PC-9 (cell line): ENCODE results near the gene INO80.

Experiments
- CTCF ChIP-seq: fragments of 200-600 bp; sonication (generic); conservative IDR thresholded peaks from 2 replicates; pipeline ENCODE4 v1.6.1; 2017; ENCODE audit warnings: mixed run types, antibody characterized with exemption, mild to moderate bottlenecking, moderate library complexity
- EZH2 ChIP-seq: fragments of 200-600 bp; sonication (generic); IDR thresholded peaks from 2 replicates; pipeline ENCODE4 v1.8.0; 2017; ENCODE audit warnings: antibody characterized with exemption, low read depth

GRCh38 chr15:41153733-41154132 lies 37.7 kb upstream of the INO80 start:
- TF ChIP-seq CTCF (no peak), EZH2 (no peak)
